Naive thymus-derived CD4-positive, alpha-beta T cell (primary cell): ENCODE measurements around the gene PITPNC1. TPM values are rescaled to one million over a fixed set of nuclear protein-coding genes. Genes with fewer than 3 reads are reported as not detected.

Experiments used
- ATAC-seq: fragments of 150-1000 bp; cut with Tn5 transposase; 2 replicates; pipeline ENCODE4 v1.10.0; 2021; ENCODE audit warnings: mild to moderate bottlenecking, moderate library complexity
- CTCF ChIA-PET: fragments of 350-600 bp; sonication (Branson Sonifier 250); formaldehyde crosslinking; loops from one replicate; lab custom pipeline; 2021; ENCODE audit warnings: antibody characterized with exemption; lab: Charles Lee
- POLR2A ChIA-PET: fragments of 350-600 bp; sonication (Branson Sonifier 250); formaldehyde crosslinking; loops from one replicate; lab custom pipeline; 2021; ENCODE audit warnings: antibody characterized with exemption, inconsistent platforms; lab: Charles Lee
- DNase-seq, 9 donors: peaks; one replicate each; pipeline versions ENCODE4 v3.0.0 to v3.0.0-alpha.2; 2020 to 2022; ENCODE audit warnings: mixed read lengths in 1 of 9
- H3K27ac ChIP-seq: one replicate; pipeline ENCODE4 v1.7.0; 2013; ENCODE audit warnings: mild to moderate bottlenecking, low read depth, low read length, moderate library complexity
- H3K27me3 ChIP-seq, 2 donors: one replicate each; pipeline ENCODE4 v1.7.0; 2013; ENCODE audit warnings: low read length in 2 of 2, mild to moderate bottlenecking in 2 of 2, moderate library complexity in 2 of 2; ENCODE audit not compliant: control insufficient read depth in 2 of 2, insufficient read depth in 2 of 2
- H3K36me3 ChIP-seq, 3 experiments: 1 replicate in 2 of 3; 2 replicates in 1 of 3; pipeline ENCODE4 v1.7.0; 2013; ENCODE audit warnings: low read length in 3 of 3, mild to moderate bottlenecking in 3 of 3, moderate library complexity in 1 of 3; ENCODE audit not compliant: insufficient read depth in 3 of 3, control insufficient read depth in 2 of 3
- H3K4me1 ChIP-seq, 2 donors: one replicate each; pipeline ENCODE4 v1.7.0; 2013; ENCODE audit warnings: low read length in 2 of 2, mild to moderate bottlenecking in 2 of 2, moderate library complexity in 1 of 2; ENCODE audit not compliant: control insufficient read depth in 2 of 2, insufficient read depth in 2 of 2
- H3K4me3 ChIP-seq: 2 replicates; pipeline ENCODE4 v1.7.0; 2013; ENCODE audit warnings: mild to moderate bottlenecking, low read length
- H3K9me3 ChIP-seq, 3 experiments: 1 replicate in 2 of 3; 2 replicates in 1 of 3; pipeline ENCODE4 v1.7.0; 2013; ENCODE audit warnings: low read length in 3 of 3; ENCODE audit not compliant: control insufficient read depth in 2 of 3
- H3K27ac Mint-ChIP-seq, 9 donors: one replicate each; pipeline ENCODE4 v1.8.0; 2020 to 2022; ENCODE audit warnings: mixed read lengths in 9 of 9, mild to moderate bottlenecking in 8 of 9, moderate library complexity in 5 of 9, inconsistent platforms in 2 of 9
- H3K27me3 Mint-ChIP-seq, 5 donors: one replicate each; pipeline ENCODE4 v1.8.0; 2021 to 2022; ENCODE audit warnings: mixed read lengths in 5 of 5, mild to moderate bottlenecking in 1 of 5
- H3K36me3 Mint-ChIP-seq, 5 donors: one replicate each; pipeline ENCODE4 v1.8.0; 2020 to 2022; ENCODE audit warnings: mixed read lengths in 5 of 5, mild to moderate bottlenecking in 3 of 5, inconsistent platforms in 1 of 5
- H3K4me1 Mint-ChIP-seq, 7 donors: one replicate each; pipeline ENCODE4 v1.8.0; 2020 to 2022; ENCODE audit warnings: mixed read lengths in 7 of 7, mild to moderate bottlenecking in 3 of 7, inconsistent platforms in 1 of 7
- H3K4me3 Mint-ChIP-seq, 10 donors: one replicate each; pipeline ENCODE4 v1.8.0; 2020 to 2022; ENCODE audit warnings: mild to moderate bottlenecking in 10 of 10, mixed read lengths in 10 of 10, moderate library complexity in 6 of 10, inconsistent platforms in 2 of 10
- H3K9me3 Mint-ChIP-seq, 11 donors: one replicate each; pipeline ENCODE4 v1.8.0; 2020 to 2022; ENCODE audit warnings: mixed read lengths in 11 of 11, mild to moderate bottlenecking in 4 of 11, inconsistent platforms in 1 of 11, moderate library complexity in 1 of 11
- intact Hi-C, 2 donors: fragments of 100-400 bp; cut with micrococcal nuclease; formaldehyde crosslinking; loops; one replicate each; pipeline ENCODE4 v1.15.1; 2023
- polyA plus RNA-seq, 2 donors: library from polyadenylated mRNA; unstranded; fragments of 300-500 nt; fragmentation: Illumina TruSeq; gene quantifications; one replicate each; pipeline ENCODE4 v1.2.3, GENCODE V29; 2021
- total RNA-seq, 6 experiments: library from RNA in 5 of 6; stranded (reverse) in 5 of 6; gene quantifications; 1 replicate in 5 of 6; 2 replicates in 1 of 6; pipeline ENCODE4 v1.2.3 and lab custom pipeline; 2021 to 2026

The PITPNC1 gene
- total and polyA plus RNA-seq, 7 experiments from 2014 or later = 53.1 to 148 (median 102) TPM

DNA sequence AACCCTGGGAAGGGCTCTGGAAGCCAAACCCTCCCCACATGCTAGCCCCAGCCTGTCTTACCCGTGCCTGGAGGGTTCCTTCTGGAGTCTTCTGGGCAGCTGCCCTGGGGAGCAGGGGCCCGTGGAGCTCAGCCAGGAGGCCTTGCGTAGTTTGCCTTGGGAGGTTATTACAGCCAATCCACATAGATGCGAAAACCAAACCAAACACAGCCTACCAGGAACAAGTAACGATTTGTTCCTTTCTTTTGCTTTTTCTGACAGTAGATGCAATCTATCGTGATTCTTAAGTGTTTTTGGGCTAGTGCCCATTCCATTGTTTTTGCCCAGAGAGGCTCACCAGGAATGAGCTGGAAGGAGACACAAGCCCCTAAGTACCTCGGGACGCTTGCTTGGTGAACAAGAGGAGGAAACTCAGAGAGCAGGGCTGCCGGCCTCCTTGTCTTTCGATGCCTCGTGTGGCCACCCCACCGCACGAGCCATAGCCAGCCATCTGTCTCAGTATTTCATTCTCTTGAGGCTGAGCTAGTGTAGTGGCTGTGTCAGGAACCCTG is 238.0 kb downstream of the PITPNC1 start:
- ATAC-seq (no peak), DNase-seq (no peak)
- Mint-ChIP-seq H3K9me3 (peaks cover 0 to 3% (median 0%) of the 10 kb centered on the region in 11 donors), H3K36me3 (peaks cover 0 to 10% (median 4%) of the 10 kb centered on the region in 5 donors), H3K27ac (peak overlapping the region in 2 of 9 donors; percentile 56 to 75), H3K27me3 (no peaks in the 10 kb centered on the region), H3K4me3 (no peak overlapping the region), H3K4me1 (peaks cover 10 to 45% (median 33%) of the 10 kb centered on the region in 7 donors)
- Histone ChIP-seq H3K9me3 (no peaks in the 10 kb centered on the region), H3K27me3 (no peaks in the 10 kb centered on the region), H3K27ac (no peak overlapping the region), H3K4me1 (no peaks in the 10 kb centered on the region), H3K36me3 (peaks cover 0 to 20% (median 0%) of the 10 kb centered on the region in 3 experiments), H3K4me3 (no peak overlapping the region)
- intact Hi-C loops = no loop called here
- POLR2A ChIA-PET = no interaction called here
- CTCF ChIA-PET = interaction anchor here (1.2 kb wide), 1 partner anchor 10 kb away, joined by 4 read pairs; no protein-coding TSS in a partner anchor

- intact Hi-C loops = no loop called here
Observed at GRCh38 chr17:67615736-67616135, 238.7 kb downstream of the PITPNC1 start.

GRCh38 chr17:67617304-67617899 is 240.3 kb downstream of the PITPNC1 start:
- Histone ChIP-seq H3K4me1 (no peaks in the 10 kb centered on the region), H3K27ac (no peak overlapping the region), H3K36me3 (peaks cover 0 to 28% (median 0%) of the 10 kb centered on the region in 3 experiments), H3K4me3 (no peak overlapping the region), H3K9me3 (no peaks in the 10 kb centered on the region), H3K27me3 (no peaks in the 10 kb centered on the region)
- no peak for ATAC-seq
- no peak for DNase-seq
- Mint-ChIP-seq H3K9me3 (no peaks in the 10 kb centered on the region), H3K4me1 (peaks cover 3 to 34% (median 23%) of the 10 kb centered on the region in 7 donors), H3K4me3 (no peak overlapping the region), H3K27me3 (no peaks in the 10 kb centered on the region), H3K27ac (peak overlapping the region in 4 of 9 donors; percentile 7 to 80 (median 70)), H3K36me3 (peaks cover 0 to 10% (median 6%) of the 10 kb centered on the region in 5 donors)
- intact Hi-C loops = no loop called here
- CTCF ChIA-PET = no interaction called here
- POLR2A ChIA-PET = no interaction called here

More at GRCh38 chr17:67615736-67616135, 238.7 kb downstream of the PITPNC1 start:
- ChIA-PET CTCF (interaction anchor here (1.2 kb wide), 1 partner anchor 11 kb away, joined by 4 read pairs; no protein-coding TSS in a partner anchor), POLR2A (no interaction called here)
- Histone ChIP-seq H3K27me3 (no peaks in the 10 kb centered on the region), H3K4me3 (no peak overlapping the region), H3K27ac (no peak overlapping the region), H3K9me3 (no peaks in the 10 kb centered on the region), H3K4me1 (no peaks in the 10 kb centered on the region), H3K36me3 (peaks cover 0 to 26% (median 0%) of the 10 kb centered on the region in 3 experiments)
- no peak for DNase-seq
- Mint-ChIP-seq H3K27ac (peak overlapping the region in 4 of 9 donors; percentile 56 to 76 (median 74)), H3K9me3 (peaks cover 0 to 3% (median 0%) of the 10 kb centered on the region in 11 donors), H3K4me1 (peaks cover 10 to 46% (median 29%) of the 10 kb centered on the region in 7 donors), H3K4me3 (no peak overlapping the region), H3K27me3 (no peaks in the 10 kb centered on the region), H3K36me3 (peaks cover 0 to 10% (median 6%) of the 10 kb centered on the region in 5 donors)
- no peak for ATAC-seq

DNA sequence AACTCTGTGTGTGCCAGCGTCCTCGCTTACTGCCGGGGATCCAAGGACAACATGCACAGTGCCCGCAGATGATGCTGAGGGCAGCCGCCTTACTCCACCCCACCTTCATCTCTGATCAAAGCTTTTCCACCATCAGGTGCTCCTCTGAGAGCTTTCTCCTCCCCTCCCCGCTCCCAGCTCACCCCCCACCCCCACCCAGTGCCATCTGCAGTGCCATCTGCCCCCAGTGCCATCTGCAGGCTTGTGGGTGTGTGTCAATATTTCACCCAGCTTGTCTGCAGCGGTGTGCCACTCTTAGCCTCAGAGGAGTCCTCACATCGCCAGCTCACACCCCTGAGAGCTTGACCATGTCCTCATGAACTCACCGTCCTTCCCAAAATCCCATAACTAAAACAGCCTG is 242.5 kb downstream of the PITPNC1 start:
- ChIA-PET CTCF (interaction anchor here (0.6 kb wide), 1 partner anchor 325 kb away, joined by 3 read pairs; no protein-coding TSS in a partner anchor), POLR2A (no interaction called here)
- H3K27ac ChIP-seq = no peak overlapping the region
- Mint-ChIP-seq H3K9me3 (no peaks in the 10 kb centered on the region), H3K27me3 (no peaks in the 10 kb centered on the region), H3K36me3 (peaks cover 0 to 12% (median 9%) of the 10 kb centered on the region in 5 donors), H3K4me1 (peaks cover 3 to 24% (median 18%) of the 10 kb centered on the region in 7 donors), H3K27ac (peak overlapping the region in 3 of 9 donors; percentile 33 to 71 (median 58)), H3K4me3 (no peak overlapping the region)
- no peak overlapping the region for H3K4me3 ChIP-seq
- no peaks in the 10 kb centered on the region for H3K4me1 ChIP-seq
- no peaks in the 10 kb centered on the region for H3K27me3 ChIP-seq
- DNase-seq (no peak), ATAC-seq (no peak)
- peaks cover 0 to 28% (median under 1%) of the 10 kb centered on the region in 3 experiments for H3K36me3 ChIP-seq
- no peaks in the 10 kb centered on the region for H3K9me3 ChIP-seq
- intact Hi-C loops = no loop called here

- H3K27me3 ChIP-seq = no peaks in the 10 kb centered on the region
- H3K36me3 ChIP-seq = peaks cover 0 to 26% (median 3%) of the 10 kb centered on the region in 3 experiments
- intact Hi-C loops = no loop called here
- H3K4me1 ChIP-seq = no peaks in the 10 kb centered on the region
- no peak overlapping the region for H3K4me3 ChIP-seq
- no peaks in the 10 kb centered on the region for H3K9me3 ChIP-seq
- ChIA-PET POLR2A (no interaction called here), CTCF (interaction anchor here (1.2 kb wide), 1 partner anchor 10 kb away, joined by 3 read pairs; no protein-coding TSS in a partner anchor)
- H3K27ac ChIP-seq = no peak overlapping the region
- Mint-ChIP-seq H3K27ac (peak overlapping the region in 3 of 9 donors; percentile 17 to 71 (median 33)), H3K4me3 (no peak overlapping the region), H3K36me3 (peaks cover 0 to 15% (median 13%) of the 10 kb centered on the region in 5 donors), H3K4me1 (peaks cover 3 to 24% (median 18%) of the 10 kb centered on the region in 7 donors), H3K27me3 (no peaks in the 10 kb centered on the region), H3K9me3 (no peaks in the 10 kb centered on the region)
- DNase-seq (no peak), ATAC-seq (no peak)
Observed at GRCh38 chr17:67620088-67620487, 243.0 kb downstream of the PITPNC1 start.

GRCh38 chr17:67620636-67621035 is 243.6 kb downstream of the PITPNC1 start:
- DNase-seq = no peak
- no peak for ATAC-seq
- peaks cover 3 to 22% (median 18%) of the 10 kb centered on the region in 7 donors for H3K4me1 Mint-ChIP-seq
- POLR2A ChIA-PET = interaction anchor here (0.6 to 0.8 kb wide), 2 partner anchors 8 to 244 kb away, joined by 3 read pairs; no protein-coding TSS in a partner anchor
- Histone ChIP-seq H3K36me3 (peaks cover 0 to 30% (median 3%) of the 10 kb centered on the region in 3 experiments), H3K4me1 (no peaks in the 10 kb centered on the region), H3K9me3 (no peaks in the 10 kb centered on the region), H3K4me3 (no peak overlapping the region), H3K27me3 (no peaks in the 10 kb centered on the region), H3K27ac (no peak overlapping the region)
- no peak overlapping the region for H3K4me3 Mint-ChIP-seq
- H3K9me3 Mint-ChIP-seq = no peaks in the 10 kb centered on the region
- H3K36me3 Mint-ChIP-seq = peaks cover 0 to 20% (median 14%) of the 10 kb centered on the region in 5 donors
- CTCF ChIA-PET = interaction anchor here (1.2 kb wide), 1 partner anchor 9 kb away, joined by 3 read pairs; no protein-coding TSS in a partner anchor
- no peaks in the 10 kb centered on the region for H3K27me3 Mint-ChIP-seq
- peak overlapping the region in 1 of 9 donors; percentile 53 for H3K27ac Mint-ChIP-seq
- intact Hi-C loops = no loop called here
